Motor neuron (in vitro differentiated cells): ENCODE data around the gene UBE2B. TPM values are rescaled to one million over a fixed set of nuclear protein-coding genes. Genes with fewer than 3 reads are reported as not detected.
"Not testable (repeated sequence)": the region's sequence is repeated elsewhere in the genome, so short reads cannot be mapped to it uniquely, and the experiment has no call there.

Experiments
- ATAC-seq, 8 experiments: fragments of 200-7000 bp; cut with Tn5 transposase; replicated peaks in 6 of 8; 2 replicates each; pipeline ENCODE4 v1.8.0; 2021; ENCODE audit warnings: mild to moderate bottlenecking in 8 of 8, moderate library complexity in 8 of 8
- H3K27ac ChIP-seq, 2 donors: fragments of 250-450 bp; sonication (Bioruptor Pico); 2 replicates each; pipeline ENCODE4 v1.9.0; 2021; ENCODE audit warnings: antibody characterized with exemption in 2 of 2, mild to moderate bottlenecking in 2 of 2, moderate library complexity in 1 of 2
- H3K4me1 ChIP-seq, 2 donors: fragments of 250-450 bp; sonication (Bioruptor Pico); replicated peaks in 1 of 2; 2 replicates each; pipeline ENCODE4 v1.6.1; 2021; ENCODE audit warnings: antibody characterized with exemption in 2 of 2, mild to moderate bottlenecking in 2 of 2, moderate library complexity in 1 of 2
- H3K4me3 ChIP-seq, 5 donors: fragments of 250-450 bp; sonication (Bioruptor Pico); 2 replicates each; pipeline ENCODE4 v1.9.0; 2021; ENCODE audit warnings: antibody characterized with exemption in 5 of 5, mild to moderate bottlenecking in 5 of 5, moderate library complexity in 4 of 5
- WGBS, 10 experiments: fragments of 450-650 bp; shearing (Covaris generic); methylation state at CpG; one replicate each; pipeline ENCODE4 v1.0.0; 2022; 5-methylcytosine and 5-hydroxymethylcytosine counted together
- in situ Hi-C, 9 experiments: fragments of 400-800 bp; cut with MboI; loops; one replicate each; pipeline ENCODE4 v1.15.0; 2021; ENCODE audit warnings: low sequenced_read_pairs in 9 of 9, low pct_unique_long_range_greater_than_20kb in 2 of 9; ENCODE audit not compliant: unreplicated experiment in 9 of 9
- total RNA-seq, 8 experiments: library from RNA; unstranded; fragments of 300-600 nt; gene quantifications; 2 replicates each; pipeline versions ENCODE4 v1.2.3 to v1.2.4, GENCODE V29; 2022

Gene UBE2B
- total RNA-seq, 8 experiments from 2014 or later: 27.9 to 72.9 (median 41.9) TPM

DNA sequence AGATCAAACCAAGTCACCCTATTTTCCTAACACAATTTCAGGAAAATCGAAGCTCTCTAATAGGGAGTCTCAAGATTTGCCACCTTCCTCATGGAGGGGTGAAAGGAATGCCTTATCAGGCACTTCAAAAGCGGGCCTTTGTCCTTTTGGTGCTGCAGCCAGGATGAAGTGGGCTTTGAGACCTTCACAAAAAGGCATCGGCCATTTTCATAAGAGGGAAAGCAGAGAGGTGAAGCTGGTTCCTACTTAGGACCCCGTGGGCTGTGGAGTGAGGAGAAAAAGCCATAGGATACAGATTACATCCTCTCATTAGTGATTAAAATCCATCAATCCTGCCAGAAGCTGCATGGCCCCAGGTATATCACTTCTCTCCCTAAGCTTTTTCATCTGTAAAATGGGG lies 39.5 kb downstream of the UBE2B start:
- no peak for ATAC-seq
- peaks cover 9 to 12% of the 10 kb centered on the region in 2 donors for H3K4me1 ChIP-seq
- peak overlapping the region; percentile 66 to 91 (median 73) for H3K4me3 ChIP-seq
- in situ Hi-C loops: loop anchor here in 3 of 9 experiments (10.0 to 25.0 kb wide), 3 partner anchors 101 to 126 kb away; partner anchors contain the start of gene JADE2 (in 2 of the 3)
- 20 to 83% (median 45%) methylated on average over 1 to 4 of the region's 4 CpGs; no CpG with 5 or more reads in 1 of the 10 experiments for WGBS, 10 experiments
- H3K27ac ChIP-seq: no peak overlapping the region

DNA sequence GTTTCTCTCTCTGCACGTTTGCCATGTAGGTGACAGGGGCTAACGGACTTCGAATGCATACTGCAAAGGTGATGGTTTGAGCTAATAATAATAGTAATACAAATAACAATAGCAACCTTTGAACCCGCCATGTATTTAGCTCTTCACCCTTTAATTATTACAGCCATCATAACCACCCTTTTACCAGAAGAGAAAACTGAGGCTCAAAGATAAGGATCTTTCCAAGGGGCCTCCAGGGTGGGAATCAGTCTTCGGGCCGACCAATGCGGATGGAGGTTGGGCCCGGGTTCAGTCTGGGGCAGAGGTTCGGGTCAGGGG lies 39.8 kb downstream of the UBE2B start:
- Histone ChIP-seq H3K4me1 (peaks cover 9 to 12% of the 10 kb centered on the region in 2 donors), H3K4me3 (peak overlapping the region; percentile 66 to 91 (median 73)), H3K27ac (peak overlapping the region in 1 of 2 donors; percentile 59)
- in situ Hi-C loops: loop anchor here in 3 of 9 experiments (10.0 to 25.0 kb wide), 3 partner anchors 101 to 126 kb away; partner anchors contain the start of gene JADE2 (in 2 of the 3)
- ATAC-seq: no peak
- 0 to 23% (median 3%) methylated on average over 1 to 8 of the region's 9 CpGs; no CpG with 5 or more reads in 3 of the 10 experiments for WGBS, 10 experiments

DNA sequence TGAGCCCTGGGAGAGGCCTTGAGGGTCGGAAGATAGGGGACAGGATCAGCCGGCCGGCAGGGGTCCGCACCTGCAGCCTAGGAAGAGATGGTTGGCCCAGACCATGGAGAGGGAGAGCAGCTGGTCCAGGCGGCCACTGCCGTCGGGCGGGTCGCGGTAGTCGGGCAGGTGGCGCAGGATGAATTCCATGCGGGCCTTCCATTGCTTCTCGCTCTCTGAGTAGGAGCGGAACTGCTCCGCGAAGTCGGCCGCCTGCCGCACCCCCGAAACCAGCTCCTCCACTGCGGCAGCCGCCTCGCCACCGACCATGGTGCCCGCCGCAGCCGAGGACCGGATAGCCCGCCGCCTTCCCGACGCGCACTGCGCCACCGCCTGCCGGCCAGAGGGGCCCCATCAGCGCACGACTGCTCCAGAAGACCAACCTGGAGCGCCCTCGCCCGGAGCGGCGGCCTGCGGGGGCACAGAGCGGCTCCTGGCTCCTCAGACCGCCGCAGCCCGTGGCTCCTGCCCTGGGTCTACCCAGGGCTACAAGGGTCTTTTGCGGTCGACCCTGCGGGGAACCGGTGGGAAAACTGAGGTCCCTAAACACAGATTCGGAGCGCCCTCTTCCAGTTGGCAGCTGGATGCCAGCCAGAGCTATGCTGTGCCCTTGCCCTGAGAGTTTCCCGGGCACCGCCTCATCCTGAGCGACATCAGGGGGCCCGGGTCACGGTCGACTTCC lies 40.3 kb downstream of the UBE2B start, which contains the start of gene CDKN2AIPNL:
Gene CDKN2AIPNL (minus strand): TSS at position 336 of the 721 bp plus-strand sequence. CDS start 27 bp downstream, at position 309.
- in situ Hi-C loops: loop anchor here in 3 of 9 experiments (10.0 to 25.0 kb wide), 3 partner anchors 101 to 126 kb away; partner anchors contain the start of gene JADE2 (in 2 of the 3)
- WGBS, 10 experiments: 0 to 6% (median 0%) methylated on average over 1 to 11 of the region's 61 CpGs; no CpG with 5 or more reads in 5 of the 10 experiments
- peak; percentile 99 to 100 (median 99) for ATAC-seq
- Histone ChIP-seq H3K27ac (peak within 1 kb of the TSS; percentile 37 to 59), H3K4me3 (peak within 1 kb of the TSS; percentile 66 to 91 (median 73)), H3K4me1 (peaks cover 9 to 12% of the 10 kb centered on the region in 2 donors)

DNA sequence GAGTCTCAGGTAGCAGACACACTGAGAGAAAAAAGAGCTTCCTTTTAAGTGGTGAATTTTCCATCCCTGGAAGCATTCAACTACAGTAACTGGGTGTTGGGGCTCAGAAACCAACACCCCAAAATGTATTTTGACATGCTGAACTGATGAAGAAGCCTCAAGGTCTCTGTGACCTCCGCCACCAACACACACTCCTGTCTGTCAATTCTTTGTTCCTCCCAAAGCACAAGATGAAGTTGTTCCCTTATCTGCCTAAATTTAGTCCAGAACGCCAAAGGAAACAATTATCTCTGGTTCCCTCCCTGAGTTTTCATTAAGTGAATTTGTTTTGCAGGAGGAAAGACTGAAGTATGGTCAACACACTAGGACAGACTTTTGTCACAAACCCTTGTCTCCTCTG lies 41.7 kb downstream of the UBE2B start:
- WGBS, 10 experiments: 43 to 94% (median 83%) methylated on average over 1 to 2 of the region's 2 CpGs; no CpG with 5 or more reads in 4 of the 10 experiments
- Histone ChIP-seq H3K4me3 (no peak overlapping the region), H3K4me1 (peaks cover 9 to 12% of the 10 kb centered on the region in 2 donors), H3K27ac (no peak overlapping the region)
- in situ Hi-C loops: loop anchor here in 3 of 9 experiments (10.0 to 25.0 kb wide), 3 partner anchors 99 to 124 kb away; partner anchors contain the start of gene JADE2 (in 2 of the 3)
- no peak for ATAC-seq

DNA sequence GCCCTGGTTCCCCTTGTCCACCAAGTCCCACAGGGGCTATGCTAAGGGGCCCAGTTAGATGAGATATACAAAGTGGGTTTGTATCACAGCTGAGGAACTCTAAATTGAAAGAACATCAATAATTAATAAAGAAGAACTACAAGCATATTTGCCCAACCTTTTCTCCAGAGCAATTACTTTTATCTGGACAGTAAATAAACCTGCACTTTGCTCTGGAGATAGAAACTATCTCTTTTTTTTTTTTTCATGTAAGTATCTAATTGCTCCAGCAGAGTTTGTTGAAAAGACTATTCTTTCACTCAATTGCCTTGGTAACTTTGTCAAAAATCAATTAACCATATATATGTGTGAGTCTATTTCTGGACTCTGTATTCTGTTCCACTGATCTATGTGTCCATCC lies 46.3 kb downstream of the UBE2B start:
- no peak for ATAC-seq
- Histone ChIP-seq H3K4me3 (no peak overlapping the region), H3K4me1 (no peaks in the 10 kb centered on the region), H3K27ac (no peak overlapping the region)
- in situ Hi-C loops: loop anchor here in 3 of 9 experiments (10.0 to 25.0 kb wide), 3 partner anchors 95 to 120 kb away; partner anchors contain the start of gene JADE2 (in 2 of the 3)

DNA sequence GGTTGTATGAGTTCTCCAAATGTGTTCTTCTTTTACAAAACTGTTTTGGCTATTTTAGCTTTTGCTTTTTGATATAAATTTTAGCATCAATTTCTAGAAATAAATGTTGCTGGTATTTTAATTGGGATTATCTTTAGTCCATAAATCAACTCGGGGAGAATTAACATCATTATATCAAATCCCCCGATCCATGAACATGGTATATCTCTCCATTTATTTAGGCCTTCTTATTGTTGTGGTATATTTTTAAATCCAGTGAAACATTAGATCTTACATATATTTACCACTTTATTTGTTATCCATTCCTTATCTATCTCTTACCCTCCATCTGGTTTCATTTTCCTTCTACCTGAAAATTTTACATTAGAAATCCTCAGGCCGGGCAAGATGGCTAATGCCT lies 47.6 kb downstream of the UBE2B start:
- Histone ChIP-seq H3K27ac (no peak overlapping the region), H3K4me1 (no peaks in the 10 kb centered on the region), H3K4me3 (no peak overlapping the region)
- ATAC-seq: no peak
- in situ Hi-C loops: loop anchor here in 3 of 9 experiments (10.0 to 25.0 kb wide), 3 partner anchors 93 to 118 kb away; partner anchors contain the start of gene JADE2 (in 2 of the 3)
- WGBS, 10 experiments: 70 to 96% (median 91%) methylated on average over 1 to 3 of the region's 3 CpGs

DNA sequence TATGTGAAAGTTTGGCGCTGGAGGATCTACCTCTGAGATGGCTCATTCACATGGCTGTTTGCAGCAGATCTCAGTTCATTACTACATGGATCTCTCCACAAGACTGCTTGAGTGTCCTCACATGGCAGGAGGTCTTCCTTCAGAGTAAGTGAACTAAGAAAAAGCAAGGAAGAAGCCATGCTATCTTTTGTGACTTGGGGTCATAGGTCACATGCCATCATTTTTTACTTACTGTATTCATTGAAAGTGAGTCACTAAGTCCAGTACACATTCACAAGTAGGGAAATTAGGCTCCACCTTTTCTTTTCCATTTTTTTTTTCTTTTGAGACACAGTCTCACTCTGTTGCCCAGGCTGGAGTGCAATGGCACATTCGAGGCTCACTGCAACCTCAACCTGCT lies 49.0 kb downstream of the UBE2B start:
- in situ Hi-C loops: loop anchor here in 2 of 9 experiments (25.0 kb wide), 2 partner anchors 92 to 117 kb away; partner anchors contain the start of gene JADE2 (in 1 of the 2)
- Histone ChIP-seq H3K4me1 (no peaks in the 10 kb centered on the region), H3K4me3 (no peak overlapping the region), H3K27ac (no peak overlapping the region)
- ATAC-seq: peak in 2 of 8 experiments; percentile 62 to 65
- 43 to 100% (median 100%) methylated on average over 1 to 2 of the region's 2 CpGs for WGBS, 10 experiments

DNA sequence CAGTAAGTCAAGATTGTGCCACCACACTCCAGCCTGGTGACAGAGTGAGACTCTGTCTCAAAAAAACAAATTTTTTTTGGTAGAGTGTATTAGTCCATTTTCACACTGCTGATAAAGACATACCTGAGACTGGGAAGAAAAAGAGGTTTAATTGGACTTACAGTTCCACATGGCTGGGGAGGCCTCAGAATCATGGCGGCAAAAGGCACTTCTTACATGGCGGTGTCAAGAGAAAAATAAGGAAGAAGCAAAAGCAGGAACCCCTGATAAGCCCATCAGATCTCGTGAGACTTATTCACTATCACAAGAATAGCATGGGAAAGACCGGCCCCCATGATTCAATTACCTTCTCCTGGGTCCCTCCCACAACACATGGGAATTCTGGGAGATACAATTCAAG lies 49.7 kb downstream of the UBE2B start:
- not testable (repeated sequence) for H3K4me3 ChIP-seq, ATAC-seq, H3K4me1 ChIP-seq, H3K27ac ChIP-seq
- in situ Hi-C loops: loop anchor here in 2 of 9 experiments (25.0 kb wide), 2 partner anchors 91 to 116 kb away; partner anchors contain the start of gene JADE2 (in 1 of the 2)
- 71 to 100% (median 97%) methylated on average over 1 to 4 of the region's 4 CpGs; no CpG with 5 or more reads in 2 of the 10 experiments for WGBS, 10 experiments

DNA sequence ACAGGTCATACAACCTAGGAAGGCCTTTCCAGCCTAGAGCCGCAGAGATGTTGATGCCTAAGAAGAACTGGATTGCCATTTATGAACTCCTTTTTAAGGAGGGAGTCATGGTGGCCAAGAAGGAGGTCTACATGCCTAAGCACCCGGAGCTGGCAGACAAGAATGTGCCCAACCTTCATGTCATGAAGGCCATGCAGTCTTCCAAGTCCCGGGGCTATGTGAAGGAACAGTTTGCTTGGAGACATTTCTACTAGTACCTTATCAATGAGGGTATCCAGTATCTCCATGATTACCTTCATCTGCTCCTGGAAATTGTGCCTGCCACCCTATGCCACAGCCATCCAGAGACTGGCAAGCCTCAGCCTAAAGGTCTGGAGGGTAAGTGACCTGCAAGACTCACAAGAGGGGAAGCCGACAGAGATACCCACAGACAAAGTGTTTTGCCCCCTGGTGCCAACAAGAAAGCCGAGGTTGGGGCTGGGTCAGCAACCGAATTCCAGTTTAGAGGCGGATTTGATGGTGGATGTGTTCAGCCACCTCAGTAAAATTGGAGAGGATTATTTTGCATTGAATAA lies 51.5 kb downstream of the UBE2B start:
- no peak for ATAC-seq
- in situ Hi-C loops: loop anchor here in 2 of 9 experiments (25.0 kb wide), 2 partner anchors 89 to 114 kb away; partner anchors contain the start of gene JADE2 (in 1 of the 2)
- no peak overlapping the region for H3K4me3 ChIP-seq
- no peak overlapping the region for H3K27ac ChIP-seq
- no peaks in the 10 kb centered on the region for H3K4me1 ChIP-seq
- WGBS, 10 experiments: 50 to 93% (median 79%) methylated on average over 1 to 6 of the region's 7 CpGs

DNA sequence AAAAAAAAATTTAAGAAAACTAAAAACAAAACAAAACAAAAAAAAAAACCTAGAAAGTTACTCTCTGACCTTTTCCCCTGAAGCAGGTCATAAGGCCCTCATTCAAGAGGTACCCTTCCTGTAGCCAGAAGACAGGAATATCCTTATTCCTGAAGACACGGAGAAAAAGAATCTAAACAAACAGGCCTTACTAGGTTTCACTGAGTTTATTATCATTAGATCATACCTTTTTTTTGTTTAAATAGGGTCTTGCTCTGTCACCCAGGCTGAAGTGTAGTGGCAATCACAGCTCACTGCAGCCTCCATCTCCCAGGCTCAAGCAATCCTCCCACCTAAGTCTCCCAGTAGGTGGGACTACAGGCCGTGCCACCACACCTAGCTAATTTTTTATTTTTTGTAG lies 52.0 kb downstream of the UBE2B start:
- no peak for ATAC-seq
- in situ Hi-C loops: loop anchor here in 2 of 9 experiments (25.0 kb wide), 2 partner anchors 89 to 114 kb away; partner anchors contain the start of gene JADE2 (in 1 of the 2)
- 53 to 100% (median 88%) methylated on average over 1 to 2 of the region's 2 CpGs; no CpG with 5 or more reads in 1 of the 10 experiments for WGBS, 10 experiments
- Histone ChIP-seq H3K4me1 (no peaks in the 10 kb centered on the region), H3K27ac (no peak overlapping the region), H3K4me3 (no peak overlapping the region)

DNA sequence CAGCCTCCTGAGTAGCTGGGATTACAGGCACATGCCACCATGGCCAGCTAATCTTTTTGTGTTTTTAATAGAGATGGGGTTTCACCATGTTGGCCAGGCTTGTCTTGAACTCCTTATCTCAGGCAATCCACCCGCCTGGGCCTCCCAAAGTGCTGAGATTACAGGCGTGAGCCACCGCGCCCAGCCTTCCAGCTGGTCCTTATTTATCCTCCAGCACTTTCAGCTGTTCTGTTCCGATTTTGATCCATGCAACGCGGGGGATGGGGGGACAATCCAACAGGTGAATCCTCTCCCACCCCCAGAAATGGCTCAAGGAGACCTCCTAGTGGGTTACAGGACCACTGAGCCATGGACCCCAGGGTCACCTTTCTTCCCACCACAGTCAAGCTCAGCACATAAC lies 55.0 kb downstream of the UBE2B start:
- in situ Hi-C loops: no loop called here
- H3K4me3 ChIP-seq: no peak overlapping the region
- no peak for ATAC-seq
- WGBS, 10 experiments: 40 to 100% (median 67%) methylated on average over 1 to 7 of the region's 7 CpGs; no CpG with 5 or more reads in 6 of the 10 experiments
- no peaks in the 10 kb centered on the region for H3K4me1 ChIP-seq
- H3K27ac ChIP-seq: no peak overlapping the region

DNA sequence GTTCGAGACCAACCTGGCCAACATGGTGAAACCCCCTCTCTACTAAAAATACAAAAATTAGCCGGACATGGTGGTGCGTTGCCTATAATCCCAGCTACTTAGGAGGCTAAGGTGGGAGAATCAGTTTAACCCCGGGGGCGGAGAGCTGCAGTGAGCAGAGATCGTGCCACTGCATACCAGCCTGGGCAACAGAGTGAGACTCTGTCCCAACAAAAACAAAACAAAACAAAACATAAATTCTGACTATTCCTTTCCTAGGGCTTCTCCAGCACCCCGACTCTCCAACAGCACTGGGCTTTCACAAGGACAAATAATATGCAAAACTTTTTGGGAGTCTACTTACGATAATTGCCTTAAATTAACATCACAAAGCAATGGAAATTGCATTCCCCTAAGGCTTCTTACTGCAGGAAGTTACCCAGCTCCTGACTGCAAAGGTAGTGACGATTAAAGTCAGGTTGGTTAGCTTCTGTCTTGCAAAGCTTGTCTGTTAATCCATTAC lies 56.2 kb downstream of the UBE2B start:
- in situ Hi-C loops: no loop called here
- Histone ChIP-seq H3K4me1 (no peaks in the 10 kb centered on the region), H3K4me3 (no peak overlapping the region), H3K27ac (no peak overlapping the region)
- 20 to 80% (median 40%) methylated on average over 2 to 9 of the region's 9 CpGs; no CpG with 5 or more reads in 1 of the 10 experiments for whole genome bisulfite sequencing, 10 experiments
- ATAC-seq: peak in 5 of 8 experiments; percentile 13 to 90 (median 84)
